HL-60 (cell line): ENCODE results near the gene FIG4.

Source experiments
- CTCF ChIP-seq: IDR thresholded peaks from one replicate; pipeline ENCODE4 v1.5.1; 2011; ENCODE audit warnings: low read length, control low read depth, inconsistent platforms; ENCODE audit not compliant: insufficient read depth
- POLR2AphosphoS5 ChIP-seq: IDR thresholded peaks from 2 replicates; pipeline ENCODE4 v1.6.1; 2012; ENCODE audit warnings: low read depth

- TF ChIP-seq CTCF (no peak), POLR2AphosphoS5 (no peak)
Measured at GRCh38 chr6:109662192-109662591, 28.9 kb upstream of the FIG4 start.
